Liver (tissue), 9 donors: ENCODE data around the gene PTPRQ. TPM values are rescaled to one million over a fixed set of nuclear protein-coding genes. Genes with fewer than 3 reads are reported as not detected.

Experiments used
- DNase-seq: peaks from one replicate; pipeline ENCODE4 v3.0.0-alpha.2; 2017; ENCODE audit warnings: low spot score
- H3K27ac ChIP-seq, 2 donors: one replicate each; pipeline ENCODE4 v1.7.0; 2013; ENCODE audit warnings: inconsistent platforms in 2 of 2, low read length in 2 of 2, control low read depth in 1 of 2, low read depth in 1 of 2, mild to moderate bottlenecking in 1 of 2
- H3K27me3 ChIP-seq, 4 donors: one replicate each; pipeline versions ENCODE4 v1.6.1 to v1.7.0; 2013; ENCODE audit warnings: low read length in 3 of 4, inconsistent platforms in 1 of 4, mild to moderate bottlenecking in 1 of 4, moderate library complexity in 1 of 4; ENCODE audit not compliant: control insufficient read depth in 4 of 4, insufficient read depth in 4 of 4
- H3K36me3 ChIP-seq, 4 donors: one replicate each; pipeline versions ENCODE4 v1.6.1 to v1.7.0; 2013; ENCODE audit warnings: low read length in 3 of 4, mild to moderate bottlenecking in 3 of 4, low read depth in 1 of 4, moderate library complexity in 1 of 4; ENCODE audit not compliant: control insufficient read depth in 4 of 4, insufficient read depth in 3 of 4
- H3K4me1 ChIP-seq, 4 donors: one replicate each; pipeline versions ENCODE4 v1.6.1 to v1.7.0; 2013; ENCODE audit warnings: low read length in 3 of 4, mild to moderate bottlenecking in 3 of 4, moderate library complexity in 1 of 4; ENCODE audit not compliant: control insufficient read depth in 4 of 4, insufficient read depth in 4 of 4
- H3K4me3 ChIP-seq, 3 donors: one replicate each; pipeline versions ENCODE4 v1.6.1 to v1.7.0; 2013; ENCODE audit warnings: low read length in 3 of 3, control low read depth in 1 of 3, low read depth in 1 of 3, mild to moderate bottlenecking in 1 of 3
- H3K9ac ChIP-seq, 2 donors: one replicate each; pipeline ENCODE4 v1.7.0; 2013; ENCODE audit warnings: low read length in 2 of 2, mild to moderate bottlenecking in 2 of 2, moderate library complexity in 2 of 2, control low read depth in 1 of 2, low read depth in 1 of 2
- H3K9me3 ChIP-seq, 4 donors: one replicate each; pipeline versions ENCODE4 v1.6.1 to v1.7.0; 2013; ENCODE audit warnings: low read length in 3 of 4; ENCODE audit not compliant: control insufficient read depth in 4 of 4
- EGR1 ChIP-seq, 2 donors: IDR thresholded peaks; 2 replicates each; pipeline ENCODE4 v1.6.1; 2016 to 2018; ENCODE audit warnings: antibody characterized with exemption in 2 of 2, low read depth in 2 of 2
- FOXA1 ChIP-seq: IDR thresholded peaks from 2 replicates; pipeline ENCODE4 v1.6.1; 2016; ENCODE audit warnings: antibody characterized with exemption
- FOXA2 ChIP-seq: IDR thresholded peaks from 2 replicates; pipeline ENCODE4 v1.6.1; 2016; ENCODE audit warnings: antibody characterized with exemption
- GABPA ChIP-seq, 2 donors: IDR thresholded peaks in 1 of 2; conservative IDR thresholded peaks in 1 of 2; 2 replicates each; pipeline ENCODE4 v1.6.1; 2016; ENCODE audit warnings: antibody characterized with exemption in 2 of 2, mild to moderate bottlenecking in 1 of 2, moderate library complexity in 1 of 2
- HNF4A ChIP-seq, 2 donors: conservative IDR thresholded peaks; 2 replicates each; pipeline ENCODE4 v1.6.1; 2016; ENCODE audit warnings: antibody characterized with exemption in 2 of 2, mild to moderate bottlenecking in 2 of 2
- MAX ChIP-seq: IDR thresholded peaks from 2 replicates; pipeline ENCODE4 v1.6.1; 2016; ENCODE audit warnings: antibody characterized with exemption
- NR2F2 ChIP-seq: IDR thresholded peaks from 2 replicates; pipeline ENCODE4 v1.6.1; 2016; ENCODE audit warnings: antibody characterized with exemption
- RAD21 ChIP-seq, 2 donors: IDR thresholded peaks; 2 replicates each; pipeline ENCODE4 v1.6.1; 2016; ENCODE audit warnings: antibody characterized with exemption in 2 of 2, mild to moderate bottlenecking in 2 of 2
- REST ChIP-seq: IDR thresholded peaks from 2 replicates; pipeline ENCODE4 v1.6.1; 2016; ENCODE audit warnings: antibody characterized with exemption, mild to moderate bottlenecking
- ZBTB33 ChIP-seq: IDR thresholded peaks from 2 replicates; pipeline ENCODE4 v1.6.1; 2016; ENCODE audit warnings: antibody characterized with exemption
- WGBS: extraction: QIAGEN DNeasy Blood & Tissue Kit; methylation state at CpG from one replicate; pipeline ENCODE4 v1.1.7; 2013; 5-methylcytosine and 5-hydroxymethylcytosine counted together
- polyA plus RNA-seq, 2 donors: library from polyadenylated mRNA; stranded (reverse) in 1 of 2; unstranded in 1 of 2; fragments of 200-250 nt in 1 of 2; fragments of >200 nt in 1 of 2; fragmentation: Nextera tagmentation in 1 of 2; extraction: Ambion mirVana in 1 of 2; gene quantifications; one replicate each; pipeline versions ENCODE4 v1.2.1 to v1.2.3, GENCODE V29; 2013 to 2015
- total RNA-seq, 2 donors: library from RNA; depleted of rRNA; stranded (reverse); fragments of >200 nt; gene quantifications; one replicate each; pipeline ENCODE4 v1.2.3, GENCODE V29; 2014
- TF ChIP-seq, protein P1 (sequence below): fragments of 150-350 bp; IDR thresholded peaks from 2 replicates; pipeline ENCODE4 v1.5.1; 2017; ENCODE audit warnings: improper control_type of control experiment, low read depth, low read length; ENCODE audit not compliant: missing input control
- donor health status: healthy.
- donor health status: healthy.
- donor health status: healthy.
- donor health status: healthy.
- donor health status: healthy.

The PTPRQ gene
- total and polyA plus RNA-seq, 4 donors, result 0.02 to 0.08 (median 0.04) TPM

- H3K4me1 ChIP-seq, result no peaks in the 10 kb centered on the region
Measured at GRCh38 chr12:80598004-80598606, 154.1 kb downstream of the PTPRQ start.

More at GRCh38 chr12:80598004-80598606, 154.1 kb downstream of the PTPRQ start:
- WGBS, result 59% methylated on average over 5 of the region's 5 CpGs
- Histone ChIP-seq H3K4me3 (no peak overlapping the region), H3K9me3 (no peaks in the 10 kb centered on the region), H3K27me3 (no peaks in the 10 kb centered on the region), H3K36me3 (no peaks in the 10 kb centered on the region), H3K27ac (no peak overlapping the region), H3K9ac (no peak overlapping the region)
- no peak for DNase-seq
- TF ChIP-seq ZBTB33 (no peak), REST (no peak), GABPA (IDR thresholded peaks at IDR 0.05 in 1 of 2, conservative IDR thresholded peaks at IDR 0.05 in 1 of 2) (no peak), NR2F2 (no peak), RAD21 (IDR thresholded peaks at IDR 0.05) (peak; percentile 50 to 60), MAX (no peak), FOXA2 (no peak), FOXA1 (no peak), EGR1 (IDR thresholded peaks at IDR 0.05; ENCODE audit: low read depth in 2 of 2) (no peak), HNF4A (conservative IDR thresholded peaks at IDR 0.05) (no peak)
- TF ChIP-seq, protein P1, sequence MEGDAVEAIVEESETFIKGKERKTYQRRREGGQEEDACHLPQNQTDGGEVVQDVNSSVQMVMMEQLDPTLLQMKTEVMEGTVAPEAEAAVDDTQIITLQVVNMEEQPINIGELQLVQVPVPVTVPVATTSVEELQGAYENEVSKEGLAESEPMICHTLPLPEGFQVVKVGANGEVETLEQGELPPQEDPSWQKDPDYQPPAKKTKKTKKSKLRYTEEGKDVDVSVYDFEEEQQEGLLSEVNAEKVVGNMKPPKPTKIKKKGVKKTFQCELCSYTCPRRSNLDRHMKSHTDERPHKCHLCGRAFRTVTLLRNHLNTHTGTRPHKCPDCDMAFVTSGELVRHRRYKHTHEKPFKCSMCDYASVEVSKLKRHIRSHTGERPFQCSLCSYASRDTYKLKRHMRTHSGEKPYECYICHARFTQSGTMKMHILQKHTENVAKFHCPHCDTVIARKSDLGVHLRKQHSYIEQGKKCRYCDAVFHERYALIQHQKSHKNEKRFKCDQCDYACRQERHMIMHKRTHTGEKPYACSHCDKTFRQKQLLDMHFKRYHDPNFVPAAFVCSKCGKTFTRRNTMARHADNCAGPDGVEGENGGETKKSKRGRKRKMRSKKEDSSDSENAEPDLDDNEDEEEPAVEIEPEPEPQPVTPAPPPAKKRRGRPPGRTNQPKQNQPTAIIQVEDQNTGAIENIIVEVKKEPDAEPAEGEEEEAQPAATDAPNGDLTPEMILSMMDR, result peak; percentile 24
